GM10266 (cell line): ENCODE results near the gene ZNF184.

ENCODE experiments used
- DNase-seq: peaks from one replicate; pipeline ENCODE4 v3.0.0; 2012; ENCODE audit errors: extremely low spot score
- TF ChIP-seq, protein P1 (sequence below): IDR thresholded peaks from 2 replicates; pipeline ENCODE4 v1.5.1; 2012; ENCODE audit warnings: mild to moderate bottlenecking, low read depth; ENCODE audit not compliant: control insufficient read depth, insufficient read depth; ENCODE audit errors: missing control alignments

The ZNF184 gene

DNA sequence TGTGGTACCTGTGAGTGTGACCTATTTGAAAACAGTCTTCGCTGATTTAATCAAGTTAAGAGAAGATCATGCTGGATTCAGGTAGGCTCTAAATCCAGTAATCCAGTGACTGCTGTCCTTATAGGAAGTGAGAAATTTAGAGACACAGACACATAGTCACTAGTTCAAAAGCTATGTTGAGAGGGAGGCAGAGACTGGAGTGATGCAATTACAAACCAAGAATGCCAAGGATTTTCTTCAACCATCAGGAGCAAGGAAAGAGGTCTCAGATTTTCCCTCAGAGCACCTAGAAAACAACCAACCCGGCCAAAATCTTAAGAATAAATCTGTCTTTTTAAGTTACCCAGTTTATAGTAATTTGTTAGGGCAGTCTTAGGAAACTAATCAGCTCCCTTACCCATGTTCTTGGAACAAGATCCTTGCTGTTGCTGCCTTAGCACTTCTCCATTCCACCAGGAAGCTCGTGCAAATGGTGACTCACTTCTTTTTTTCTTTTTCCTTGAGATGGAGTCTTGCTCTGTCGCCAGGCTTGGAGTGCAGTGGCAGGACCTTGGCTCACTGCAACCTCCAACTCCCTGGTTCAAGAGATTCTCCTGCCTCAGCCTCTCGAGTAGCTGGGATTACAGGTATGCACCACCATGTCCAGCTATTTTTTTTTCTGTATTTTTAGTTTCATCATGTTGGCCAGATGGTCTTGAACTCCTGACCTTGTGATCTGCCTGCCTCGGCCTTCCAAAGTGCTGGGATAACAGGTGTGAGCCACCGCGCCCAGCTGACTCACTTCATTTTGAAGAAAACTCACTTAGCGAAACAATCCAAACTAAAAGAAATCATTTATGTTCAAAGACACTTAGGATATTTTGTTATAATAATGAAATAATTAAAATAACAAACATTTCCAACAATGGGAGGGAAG, 34.4 kb upstream of the ZNF184 start:
- TF ChIP-seq, protein P1, sequence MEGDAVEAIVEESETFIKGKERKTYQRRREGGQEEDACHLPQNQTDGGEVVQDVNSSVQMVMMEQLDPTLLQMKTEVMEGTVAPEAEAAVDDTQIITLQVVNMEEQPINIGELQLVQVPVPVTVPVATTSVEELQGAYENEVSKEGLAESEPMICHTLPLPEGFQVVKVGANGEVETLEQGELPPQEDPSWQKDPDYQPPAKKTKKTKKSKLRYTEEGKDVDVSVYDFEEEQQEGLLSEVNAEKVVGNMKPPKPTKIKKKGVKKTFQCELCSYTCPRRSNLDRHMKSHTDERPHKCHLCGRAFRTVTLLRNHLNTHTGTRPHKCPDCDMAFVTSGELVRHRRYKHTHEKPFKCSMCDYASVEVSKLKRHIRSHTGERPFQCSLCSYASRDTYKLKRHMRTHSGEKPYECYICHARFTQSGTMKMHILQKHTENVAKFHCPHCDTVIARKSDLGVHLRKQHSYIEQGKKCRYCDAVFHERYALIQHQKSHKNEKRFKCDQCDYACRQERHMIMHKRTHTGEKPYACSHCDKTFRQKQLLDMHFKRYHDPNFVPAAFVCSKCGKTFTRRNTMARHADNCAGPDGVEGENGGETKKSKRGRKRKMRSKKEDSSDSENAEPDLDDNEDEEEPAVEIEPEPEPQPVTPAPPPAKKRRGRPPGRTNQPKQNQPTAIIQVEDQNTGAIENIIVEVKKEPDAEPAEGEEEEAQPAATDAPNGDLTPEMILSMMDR: no peak
- no peak for DNase-seq

DNA sequence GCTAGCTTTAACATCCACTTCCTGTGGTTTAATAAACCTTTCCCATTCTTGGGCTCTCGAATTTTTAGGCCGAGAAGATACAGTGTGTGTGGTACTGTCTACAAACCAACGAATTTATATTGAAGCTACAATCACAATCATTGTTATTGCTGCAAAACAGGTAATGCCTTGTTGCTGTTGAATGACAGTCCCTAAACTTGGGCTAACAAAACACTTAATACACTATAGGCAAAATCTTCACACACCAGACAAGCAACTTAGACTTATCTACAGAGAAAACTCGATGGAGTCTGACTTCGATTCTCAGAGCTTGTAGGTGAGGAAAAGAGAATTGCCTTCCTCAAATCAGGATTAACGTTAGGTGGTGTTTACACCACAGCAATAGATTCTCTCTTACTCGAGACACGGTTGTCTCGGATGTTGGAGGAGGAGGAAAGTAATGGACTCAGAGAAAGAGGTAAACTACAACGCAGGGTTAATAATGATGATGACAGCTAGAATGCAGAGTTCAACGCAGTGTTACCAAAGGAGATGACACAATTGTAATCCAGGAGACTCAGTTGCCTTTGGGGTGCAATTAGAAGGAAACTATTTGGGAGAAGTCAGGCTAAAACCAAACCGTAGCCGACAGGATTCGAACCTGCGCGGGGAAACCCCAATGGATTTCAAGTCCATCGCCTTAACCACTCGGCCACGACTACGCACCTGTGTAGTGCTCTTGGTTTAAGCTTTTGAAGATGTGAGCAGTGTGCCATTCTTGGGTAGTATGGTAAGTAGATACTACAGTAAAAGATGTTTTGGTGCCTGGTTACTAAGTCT, 32.5 kb upstream of the ZNF184 start:
- DNase-seq: no peak
- TF ChIP-seq, protein P1: no peak

GRCh38 chr6:27503436-27504030, 30.6 kb upstream of the ZNF184 start:
- DNase-seq: peak; percentile 35

DNA sequence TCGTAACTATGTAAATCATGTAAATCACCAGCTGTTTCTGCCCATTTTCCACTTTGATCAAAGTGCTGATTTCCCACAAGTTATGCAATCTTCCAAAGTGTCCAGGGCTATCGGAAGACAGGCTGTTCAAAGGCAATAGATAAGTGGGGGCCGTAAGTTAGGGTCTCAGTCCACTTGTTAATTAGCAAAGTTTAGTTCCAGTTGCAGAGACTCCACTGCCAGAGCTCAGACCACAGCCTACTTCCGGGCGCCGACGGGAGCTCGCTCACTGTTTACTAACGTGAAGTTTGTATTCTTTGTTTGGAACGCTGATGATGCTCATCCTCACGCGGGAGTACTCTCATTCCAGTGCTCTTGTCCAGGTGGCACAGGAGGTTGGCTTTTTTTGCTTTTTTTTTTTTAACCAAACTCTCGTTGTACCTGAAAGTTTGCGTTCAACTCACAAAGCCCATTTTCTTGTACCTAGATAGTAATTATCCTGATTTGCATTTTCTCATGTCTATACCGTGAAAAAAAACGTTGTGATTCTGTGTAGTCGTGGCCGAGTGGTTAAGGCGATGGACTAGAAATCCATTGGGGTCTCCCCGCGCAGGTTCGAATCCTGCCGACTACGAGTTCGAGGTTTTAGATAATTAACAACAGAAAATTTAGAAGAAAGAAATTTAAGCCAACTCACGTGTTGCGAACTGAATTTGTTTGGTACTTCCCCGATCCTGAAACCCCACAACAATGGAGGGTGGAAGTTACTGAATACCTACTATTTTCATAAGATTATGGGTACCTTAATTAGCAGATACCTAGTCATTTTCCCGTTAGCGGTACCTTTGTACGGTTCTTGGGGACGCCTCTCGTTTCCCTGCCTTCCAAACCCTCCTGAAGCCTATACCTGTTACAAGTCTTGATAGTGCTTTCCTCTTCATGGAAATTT, 29.9 kb upstream of the ZNF184 start:
- DNase-seq: peak; percentile 45
- TF ChIP-seq, protein P1: no peak

More at GRCh38 chr6:27503436-27504030, 30.6 kb upstream of the ZNF184 start:
- TF ChIP-seq, protein P1: no peak

DNA sequence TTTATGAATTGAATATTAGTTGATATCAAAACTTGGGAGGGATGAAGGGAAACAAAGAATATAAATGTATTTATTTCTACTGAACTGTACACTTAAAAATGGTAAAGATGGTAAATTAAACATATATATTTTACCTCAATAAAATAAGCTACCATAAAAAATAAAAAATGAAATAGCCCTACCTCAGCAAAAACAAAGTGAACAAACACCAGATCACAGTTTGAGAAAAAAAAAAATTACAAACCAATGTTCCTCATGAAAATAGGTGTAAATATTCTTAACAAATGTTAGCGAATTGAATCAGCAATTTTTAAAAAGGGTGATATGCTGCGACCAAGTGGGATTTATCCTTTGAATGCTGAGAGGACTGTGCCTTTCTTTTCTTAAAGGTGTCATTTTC, 28.3 kb upstream of the ZNF184 start:
- no peak for DNase-seq
- TF ChIP-seq, protein P1: no peak

DNA sequence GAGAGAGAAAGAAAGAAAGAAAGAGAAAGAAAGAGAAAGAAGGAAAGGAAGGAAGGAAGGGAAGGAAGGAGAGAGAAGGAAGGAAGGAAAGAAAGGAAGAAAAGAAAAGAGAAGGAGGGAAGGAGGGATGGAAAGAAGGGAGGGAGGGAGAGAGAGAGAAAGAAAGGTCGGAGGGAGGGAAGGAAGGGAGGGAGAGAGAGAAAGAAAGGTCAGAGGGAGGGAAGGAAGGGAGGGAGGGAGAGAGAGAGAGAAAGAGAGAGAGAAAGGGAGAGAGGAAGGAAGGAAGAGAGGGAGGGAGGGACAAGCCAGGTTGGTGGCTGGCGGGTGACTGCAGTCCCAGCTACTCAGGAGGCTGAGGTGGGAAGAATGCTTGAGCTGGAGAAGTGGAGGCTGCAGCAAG, 27.3 kb upstream of the ZNF184 start:
- TF ChIP-seq, protein P1: no peak
- no peak for DNase-seq
